H1 (cell line): ENCODE results near the gene FRMD3. TPM values are rescaled to one million over a fixed set of nuclear protein-coding genes. Genes with fewer than 3 reads are reported as not detected.

Source experiments
- CTCF ChIA-PET: fragments of 300-600 bp; sonication (Branson Sonifier 250); formaldehyde crosslinking; loops from one replicate; lab custom pipeline; 2021; ENCODE audit not compliant: partially characterized antibody; lab: Charles Lee
- POLR2A ChIA-PET: fragments of 300-600 bp; sonication (Branson Sonifier 250); formaldehyde crosslinking; loops from one replicate; lab custom pipeline; 2021; ENCODE audit warnings: inconsistent platforms; ENCODE audit not compliant: partially characterized antibody; lab: Charles Lee
- DNase-seq, 2 experiments: peaks; one replicate each; pipeline versions ENCODE4 v3.0.0 to v3.0.0-alpha.2; 2010 to 2022; ENCODE audit warnings: low spot score in 2 of 2, low read depth in 1 of 2, mixed read lengths in 1 of 2
- FAIRE-seq: peaks from 2 replicates; lab custom pipeline; 2011; peaks lifted over from hg19 to GRCh38; lab: Jason Lieb, UNC
- H2AFZ ChIP-seq: 2 replicates; pipeline ENCODE4 v1.8.1; 2012; ENCODE audit warnings: low read length, inconsistent platforms
- H2AK5ac ChIP-seq: 2 replicates; pipeline ENCODE4 v1.6.1; 2013; ENCODE audit warnings: low read depth, low read length
- H2BK120ac ChIP-seq: replicated peaks from 2 replicates; pipeline ENCODE3; 2013; ENCODE audit warnings: low read depth, low read length, inconsistent platforms
- H2BK12ac ChIP-seq: 2 replicates; pipeline ENCODE4 v1.6.1; 2013; ENCODE audit warnings: low read depth, low read length
- H2BK15ac ChIP-seq: 2 replicates; pipeline ENCODE4 v1.6.1; 2013; ENCODE audit warnings: low read length
- H2BK20ac ChIP-seq: 2 replicates; pipeline ENCODE4 v1.6.1; 2013; ENCODE audit warnings: low read length
- H2BK5ac ChIP-seq: 2 replicates; pipeline ENCODE4 v1.6.1; 2013; ENCODE audit warnings: low read depth, low read length
- H3K14ac ChIP-seq: 2 replicates; pipeline ENCODE4 v1.6.1; 2013; ENCODE audit warnings: inconsistent platforms; ENCODE audit not compliant: insufficient read length
- H3K18ac ChIP-seq: 2 replicates; pipeline ENCODE4 v1.6.1; 2013; ENCODE audit warnings: low read length; ENCODE audit errors: extremely low read depth
- H3K23ac ChIP-seq: 2 replicates; pipeline ENCODE4 v1.6.1; 2013; ENCODE audit warnings: inconsistent platforms; ENCODE audit not compliant: insufficient read length
- H3K23me2 ChIP-seq: 2 replicates; pipeline ENCODE4 v1.6.1; 2013; ENCODE audit warnings: low read depth, low read length
- H3K27ac ChIP-seq: 2 replicates; pipeline ENCODE4 v1.6.1; 2011; ENCODE audit warnings: low read depth, low read length, inconsistent platforms
- H3K27me3 ChIP-seq, 4 experiments: replicated peaks in 1 of 4; 1 replicate in 1 of 4; 2 replicates in 3 of 4; pipeline versions ENCODE4 v1.6.1 to v1.8.1; 2011 to 2013; ENCODE audit warnings: low read length in 3 of 4, mild to moderate bottlenecking in 3 of 4, inconsistent platforms in 2 of 4, mixed read lengths in 2 of 4, moderate library complexity in 1 of 4; ENCODE audit not compliant: control insufficient read depth in 3 of 4, insufficient read depth in 3 of 4; ENCODE audit errors: extremely low read depth in 1 of 4
- H3K36me3 ChIP-seq, 4 experiments: 2 replicates each; pipeline versions ENCODE4 v1.6.1 to v1.8.1; 2011 to 2013; ENCODE audit warnings: mild to moderate bottlenecking in 4 of 4, low read length in 3 of 4, moderate library complexity in 2 of 4, control low read depth in 1 of 4, inconsistent platforms in 1 of 4; ENCODE audit not compliant: insufficient read depth in 4 of 4, control insufficient read depth in 2 of 4
- H3K4ac ChIP-seq: replicated peaks from 2 replicates; pipeline ENCODE3; 2013; ENCODE audit warnings: low read length, low read depth, mixed read lengths, inconsistent platforms; ENCODE audit not compliant: insufficient read length
- H3K4me1 ChIP-seq, 4 experiments: replicated peaks in 1 of 4; 1 replicate in 1 of 4; 2 replicates in 3 of 4; pipeline versions ENCODE4 v1.6.1 to v1.8.1; 2011 to 2013; ENCODE audit warnings: low read length in 3 of 4, inconsistent platforms in 2 of 4, mixed read lengths in 1 of 4; ENCODE audit not compliant: insufficient read depth in 4 of 4, control insufficient read depth in 3 of 4
- H3K4me2 ChIP-seq, 2 experiments: 2 replicates each; pipeline versions ENCODE4 v1.6.1 to v1.8.1; 2011 to 2013; ENCODE audit warnings: low read depth in 2 of 2, low read length in 2 of 2, control low read depth in 1 of 2, inconsistent platforms in 1 of 2, mild to moderate bottlenecking in 1 of 2; ENCODE audit not compliant: insufficient read depth in 1 of 2
- H3K4me3 ChIP-seq, 4 experiments: fragments of 200-600, 300-600 bp in 1 of 4; sonication (generic), shearing (Covaris generic), sonication (Bioruptor Twin) in 1 of 4; 2 replicates each; pipeline versions ENCODE4 v1.5.1 to v1.8.1; 2011 to 2016; ENCODE audit warnings: low read length in 4 of 4, low read depth in 3 of 4, control low read depth in 2 of 4, inconsistent platforms in 2 of 4, mild to moderate bottlenecking in 2 of 4, mixed read lengths in 1 of 4, moderate library complexity in 1 of 4; ENCODE audit not compliant: insufficient read depth in 2 of 4; ENCODE audit errors: extremely low read depth in 1 of 4
- H3K56ac ChIP-seq: replicated peaks from 2 replicates; pipeline ENCODE3; 2013; ENCODE audit warnings: low read depth, mild to moderate bottlenecking, mixed read lengths, low read length, inconsistent platforms; ENCODE audit not compliant: insufficient read length
- H3K79me1 ChIP-seq: 2 replicates; pipeline ENCODE4 v1.6.1; 2013; ENCODE audit warnings: low read depth, low read length, control low read depth
- H3K79me2 ChIP-seq, 2 experiments: 2 replicates each; pipeline versions ENCODE4 v1.6.1 to v1.8.1; 2012 to 2013; ENCODE audit warnings: low read length in 2 of 2, mild to moderate bottlenecking in 2 of 2, inconsistent platforms in 1 of 2; ENCODE audit not compliant: insufficient read depth in 2 of 2, control insufficient read depth in 1 of 2
- H3K9ac ChIP-seq, 4 experiments: replicated peaks in 1 of 4; 1 replicate in 1 of 4; 2 replicates in 3 of 4; pipeline versions ENCODE4 v1.6.1 to v1.8.1; 2011 to 2013; ENCODE audit warnings: low read depth in 3 of 4, low read length in 3 of 4, control low read depth in 2 of 4, mild to moderate bottlenecking in 2 of 4, moderate library complexity in 2 of 4, inconsistent platforms in 1 of 4; ENCODE audit errors: extremely low read depth in 1 of 4
- H3K9me3 ChIP-seq, 2 experiments: 2 replicates each; pipeline versions ENCODE4 v1.6.1 to v1.8.1; 2012 to 2013; ENCODE audit warnings: mild to moderate bottlenecking in 2 of 2, moderate library complexity in 2 of 2, control low read depth in 1 of 2, inconsistent platforms in 1 of 2, low read depth in 1 of 2, low read length in 1 of 2, mixed read lengths in 1 of 2; ENCODE audit not compliant: insufficient read depth in 2 of 2
- H4K20me1 ChIP-seq, 2 experiments: replicated peaks in 1 of 2; 2 replicates each; pipeline versions ENCODE3 to v1.8.1; 2011 to 2013; ENCODE audit warnings: inconsistent platforms in 2 of 2, low read length in 2 of 2, mild to moderate bottlenecking in 1 of 2; ENCODE audit not compliant: insufficient read depth in 2 of 2, control insufficient read depth in 1 of 2
- H4K5ac ChIP-seq: 2 replicates; pipeline ENCODE4 v1.6.1; 2013; ENCODE audit warnings: low read length, low read depth, mixed read lengths, inconsistent platforms; ENCODE audit not compliant: insufficient read length
- H4K8ac ChIP-seq: 2 replicates; pipeline ENCODE4 v1.8.0; 2013; ENCODE audit warnings: mild to moderate bottlenecking, moderate library complexity, low read length, inconsistent platforms; ENCODE audit not compliant: insufficient read depth; ENCODE audit errors: extremely low read depth
- H4K91ac ChIP-seq: replicated peaks from 2 replicates; pipeline ENCODE3; 2013; ENCODE audit warnings: low read length, mixed read lengths, inconsistent platforms; ENCODE audit not compliant: insufficient read length
- CTBP2 ChIP-seq: IDR thresholded peaks from 2 replicates; pipeline ENCODE4 v1.7.0; 2011; ENCODE audit warnings: borderline replicate concordance, mild to moderate bottlenecking, moderate library complexity, mixed read lengths, low read length; ENCODE audit not compliant: insufficient read depth, insufficient read length
- SUZ12 ChIP-seq: fragments of 200-600 bp; sonication (generic); IDR thresholded peaks from 2 replicates; pipeline ENCODE4 v1.6.1; 2012; ENCODE audit warnings: mild to moderate bottlenecking, inconsistent platforms, low read length, moderate library complexity, mixed read lengths
- YY1 ChIP-seq: IDR thresholded peaks from 2 replicates; pipeline ENCODE4 v1.6.1; 2011; ENCODE audit warnings: low read depth, mild to moderate bottlenecking, low read length
- WGBS, 2 experiments: shearing (Covaris generic) in 1 of 2; methylation state at CpG; one replicate each; pipeline versions ENCODE4 v1.1.6 to v1.1.7; 2013 to 2015; ENCODE audit warnings: low lambda C conversion rate in 2 of 2, mixed read lengths in 2 of 2, inconsistent platforms in 1 of 2, low coverage in 1 of 2, missing lambda C conversion rate in 1 of 2; ENCODE audit not compliant: insufficient replicate concordance in 2 of 2, insufficient coverage in 1 of 2, insufficient read length in 1 of 2; ENCODE audit errors: extremely low coverage in 1 of 2, missing lambda C conversion rate in 1 of 2; 5-methylcytosine and 5-hydroxymethylcytosine counted together
- polyA plus RNA-seq, 7 experiments: library from polyadenylated mRNA; depleted of rRNA in 3 of 7; stranded (reverse) in 5 of 7; unstranded in 2 of 7; fragments of >200 nt in 5 of 7; fragments of 200-250 nt in 2 of 7; gene quantifications; 1 replicate in 5 of 7; 2 replicates in 1 of 7; 4 replicates in 1 of 7; pipeline versions ENCODE4 v1.2.1 to v1.2.3, GENCODE V29; 2011 to 2013; ENCODE audit warnings: missing spikeins in 2 of 7, mixed read lengths in 2 of 7
- total RNA-seq: library from RNA; stranded (reverse); fragmentation: NEBNext Ultra II Directional; extraction: Animal tissue kit (Norgen Biotek cat#: 25700); gene quantifications from 2 replicates; pipeline ENCODE4 v1.2.1, GENCODE V29; 2021

The FRMD3 gene
- total and polyA plus RNA-seq, 2 of the 8 experiments (the other 6 are each of a cell fraction or from before 2014, with no cell fraction given), result 0.15 to 1.4 TPM

DNA sequence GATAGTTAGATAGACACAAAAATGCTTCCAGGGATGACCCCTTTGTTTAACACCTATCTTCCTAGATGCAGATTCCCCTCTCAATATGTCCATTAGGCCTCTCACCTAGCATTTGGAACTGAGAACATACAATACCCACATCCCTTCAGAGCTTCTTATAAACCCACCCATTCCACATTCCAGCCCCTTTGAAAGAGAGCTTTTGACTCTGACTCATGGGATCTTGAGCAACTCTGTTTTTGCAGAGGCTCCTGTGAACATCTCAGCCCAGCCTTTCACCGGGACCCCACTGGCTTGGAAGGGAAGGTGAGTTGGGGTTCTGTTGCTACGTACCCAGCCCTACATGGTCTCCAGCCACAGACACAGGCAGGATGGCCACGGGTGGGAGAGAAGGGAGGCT, 195.5 kb downstream of the FRMD3 start:
- H2BK20ac ChIP-seq, result no peak overlapping the region
- H3K4me3 ChIP-seq, result no peak overlapping the region
- H3K9me3 ChIP-seq, result no peaks in the 10 kb centered on the region
- TF ChIP-seq CTBP2, result no peak
- no peak for TF ChIP-seq YY1
- TF ChIP-seq SUZ12, result no peak
- H2BK12ac ChIP-seq, result 0 out of 2 replicates have a peak overlapping the region, but pooled peaks have one; percentile 14
- no peak overlapping the region for H2BK15ac ChIP-seq
- FAIRE-seq (no peak), DNase-seq (no peak)
- no peak overlapping the region for H3K4me2 ChIP-seq
- H3K79me2 ChIP-seq, result no peaks in the 10 kb centered on the region
- H2BK120ac ChIP-seq, result no peak overlapping the region
- no peak overlapping the region for H4K91ac ChIP-seq
- ChIA-PET POLR2A (no interaction called here), CTCF (interaction anchor here (0.8 to 8.8 kb wide), 10 partner anchors 9 to 278 kb away, joined by 3 to 92 read pairs (median 4); no protein-coding TSS in a partner anchor)
- no peak overlapping the region for H3K23ac ChIP-seq
- H4K20me1 ChIP-seq, result no peaks in the 10 kb centered on the region
- WGBS, 2 experiments, result 90% methylated on average over 3 of the region's 3 CpGs; no CpG with 5 or more reads in 1 of the 2 experiments
- H2AK5ac ChIP-seq, result no peak overlapping the region
- H3K56ac ChIP-seq, result no peak overlapping the region
- H3K4ac ChIP-seq, result no peak overlapping the region
- no peak overlapping the region for H3K18ac ChIP-seq
- no peak overlapping the region for H3K9ac ChIP-seq
- H3K79me1 ChIP-seq, result no peaks in the 10 kb centered on the region
- no peaks in the 10 kb centered on the region for H3K23me2 ChIP-seq
- H4K8ac ChIP-seq, result no peak overlapping the region
- peaks cover 0 to 2% (median 0%) of the 10 kb centered on the region in 4 experiments; a peak in 2 of 7 replicates for H3K4me1 ChIP-seq
- no peak overlapping the region for H3K27ac ChIP-seq
- H3K14ac ChIP-seq, result no peak overlapping the region
- no peak overlapping the region for H4K5ac ChIP-seq
- H2AFZ ChIP-seq, result no peak overlapping the region
- no peaks in the 10 kb centered on the region for H3K27me3 ChIP-seq
- no peak overlapping the region for H2BK5ac ChIP-seq
- H3K36me3 ChIP-seq, result no peaks in the 10 kb centered on the region
